H1 (cell line): ENCODE data around the gene TNFSF11. TPM values are rescaled to one million over a fixed set of nuclear protein-coding genes. Genes with fewer than 3 reads are reported as not detected.

Experiments used
- CTCF ChIA-PET: fragments of 300-600 bp; sonication (Branson Sonifier 250); formaldehyde crosslinking; loops from one replicate; lab custom pipeline; 2021; ENCODE audit not compliant: partially characterized antibody; lab: Charles Lee
- POLR2A ChIA-PET: fragments of 300-600 bp; sonication (Branson Sonifier 250); formaldehyde crosslinking; loops from one replicate; lab custom pipeline; 2021; ENCODE audit warnings: inconsistent platforms; ENCODE audit not compliant: partially characterized antibody; lab: Charles Lee
- DNase-seq, 2 experiments: peaks; one replicate each; pipeline versions ENCODE4 v3.0.0 to v3.0.0-alpha.2; 2010 to 2022; ENCODE audit warnings: low spot score in 2 of 2, low read depth in 1 of 2, mixed read lengths in 1 of 2
- FAIRE-seq: peaks from 2 replicates; lab custom pipeline; 2011; peaks lifted over from hg19 to GRCh38; lab: Jason Lieb, UNC
- H2AFZ ChIP-seq: 2 replicates; pipeline ENCODE4 v1.8.1; 2012; ENCODE audit warnings: low read length, inconsistent platforms
- H2AK5ac ChIP-seq: 2 replicates; pipeline ENCODE4 v1.6.1; 2013; ENCODE audit warnings: low read depth, low read length
- H2BK120ac ChIP-seq: replicated peaks from 2 replicates; pipeline ENCODE3; 2013; ENCODE audit warnings: low read depth, low read length, inconsistent platforms
- H2BK12ac ChIP-seq: 2 replicates; pipeline ENCODE4 v1.6.1; 2013; ENCODE audit warnings: low read depth, low read length
- H2BK15ac ChIP-seq: 2 replicates; pipeline ENCODE4 v1.6.1; 2013; ENCODE audit warnings: low read length
- H2BK20ac ChIP-seq: 2 replicates; pipeline ENCODE4 v1.6.1; 2013; ENCODE audit warnings: low read length
- H2BK5ac ChIP-seq: 2 replicates; pipeline ENCODE4 v1.6.1; 2013; ENCODE audit warnings: low read depth, low read length
- H3K14ac ChIP-seq: 2 replicates; pipeline ENCODE4 v1.6.1; 2013; ENCODE audit warnings: inconsistent platforms; ENCODE audit not compliant: insufficient read length
- H3K18ac ChIP-seq: 2 replicates; pipeline ENCODE4 v1.6.1; 2013; ENCODE audit warnings: low read length; ENCODE audit errors: extremely low read depth
- H3K23ac ChIP-seq: 2 replicates; pipeline ENCODE4 v1.6.1; 2013; ENCODE audit warnings: inconsistent platforms; ENCODE audit not compliant: insufficient read length
- H3K23me2 ChIP-seq: 2 replicates; pipeline ENCODE4 v1.6.1; 2013; ENCODE audit warnings: low read depth, low read length
- H3K27ac ChIP-seq: 2 replicates; pipeline ENCODE4 v1.6.1; 2011; ENCODE audit warnings: low read depth, low read length, inconsistent platforms
- H3K27me3 ChIP-seq, 4 experiments: replicated peaks in 1 of 4; 1 replicate in 1 of 4; 2 replicates in 3 of 4; pipeline versions ENCODE4 v1.6.1 to v1.8.1; 2011 to 2013; ENCODE audit warnings: low read length in 3 of 4, mild to moderate bottlenecking in 3 of 4, inconsistent platforms in 2 of 4, mixed read lengths in 2 of 4, moderate library complexity in 1 of 4; ENCODE audit not compliant: control insufficient read depth in 3 of 4, insufficient read depth in 3 of 4; ENCODE audit errors: extremely low read depth in 1 of 4
- H3K36me3 ChIP-seq, 4 experiments: 2 replicates each; pipeline versions ENCODE4 v1.6.1 to v1.8.1; 2011 to 2013; ENCODE audit warnings: mild to moderate bottlenecking in 4 of 4, low read length in 3 of 4, moderate library complexity in 2 of 4, control low read depth in 1 of 4, inconsistent platforms in 1 of 4; ENCODE audit not compliant: insufficient read depth in 4 of 4, control insufficient read depth in 2 of 4
- H3K4ac ChIP-seq: replicated peaks from 2 replicates; pipeline ENCODE3; 2013; ENCODE audit warnings: low read length, low read depth, mixed read lengths, inconsistent platforms; ENCODE audit not compliant: insufficient read length
- H3K4me1 ChIP-seq, 4 experiments: replicated peaks in 1 of 4; 1 replicate in 1 of 4; 2 replicates in 3 of 4; pipeline versions ENCODE4 v1.6.1 to v1.8.1; 2011 to 2013; ENCODE audit warnings: low read length in 3 of 4, inconsistent platforms in 2 of 4, mixed read lengths in 1 of 4; ENCODE audit not compliant: insufficient read depth in 4 of 4, control insufficient read depth in 3 of 4
- H3K4me2 ChIP-seq, 2 experiments: 2 replicates each; pipeline versions ENCODE4 v1.6.1 to v1.8.1; 2011 to 2013; ENCODE audit warnings: low read depth in 2 of 2, low read length in 2 of 2, control low read depth in 1 of 2, inconsistent platforms in 1 of 2, mild to moderate bottlenecking in 1 of 2; ENCODE audit not compliant: insufficient read depth in 1 of 2
- H3K4me3 ChIP-seq, 4 experiments: fragments of 200-600, 300-600 bp in 1 of 4; sonication (generic), shearing (Covaris generic), sonication (Bioruptor Twin) in 1 of 4; 2 replicates each; pipeline versions ENCODE4 v1.5.1 to v1.8.1; 2011 to 2016; ENCODE audit warnings: low read length in 4 of 4, low read depth in 3 of 4, control low read depth in 2 of 4, inconsistent platforms in 2 of 4, mild to moderate bottlenecking in 2 of 4, mixed read lengths in 1 of 4, moderate library complexity in 1 of 4; ENCODE audit not compliant: insufficient read depth in 2 of 4; ENCODE audit errors: extremely low read depth in 1 of 4
- H3K56ac ChIP-seq: replicated peaks from 2 replicates; pipeline ENCODE3; 2013; ENCODE audit warnings: low read depth, mild to moderate bottlenecking, mixed read lengths, low read length, inconsistent platforms; ENCODE audit not compliant: insufficient read length
- H3K79me1 ChIP-seq: 2 replicates; pipeline ENCODE4 v1.6.1; 2013; ENCODE audit warnings: low read depth, low read length, control low read depth
- H3K79me2 ChIP-seq, 2 experiments: 2 replicates each; pipeline versions ENCODE4 v1.6.1 to v1.8.1; 2012 to 2013; ENCODE audit warnings: low read length in 2 of 2, mild to moderate bottlenecking in 2 of 2, inconsistent platforms in 1 of 2; ENCODE audit not compliant: insufficient read depth in 2 of 2, control insufficient read depth in 1 of 2
- H3K9ac ChIP-seq, 4 experiments: replicated peaks in 1 of 4; 1 replicate in 1 of 4; 2 replicates in 3 of 4; pipeline versions ENCODE4 v1.6.1 to v1.8.1; 2011 to 2013; ENCODE audit warnings: low read depth in 3 of 4, low read length in 3 of 4, control low read depth in 2 of 4, mild to moderate bottlenecking in 2 of 4, moderate library complexity in 2 of 4, inconsistent platforms in 1 of 4; ENCODE audit errors: extremely low read depth in 1 of 4
- H3K9me3 ChIP-seq, 2 experiments: 2 replicates each; pipeline versions ENCODE4 v1.6.1 to v1.8.1; 2012 to 2013; ENCODE audit warnings: mild to moderate bottlenecking in 2 of 2, moderate library complexity in 2 of 2, control low read depth in 1 of 2, inconsistent platforms in 1 of 2, low read depth in 1 of 2, low read length in 1 of 2, mixed read lengths in 1 of 2; ENCODE audit not compliant: insufficient read depth in 2 of 2
- H4K20me1 ChIP-seq, 2 experiments: replicated peaks in 1 of 2; 2 replicates each; pipeline versions ENCODE3 to v1.8.1; 2011 to 2013; ENCODE audit warnings: inconsistent platforms in 2 of 2, low read length in 2 of 2, mild to moderate bottlenecking in 1 of 2; ENCODE audit not compliant: insufficient read depth in 2 of 2, control insufficient read depth in 1 of 2
- H4K5ac ChIP-seq: 2 replicates; pipeline ENCODE4 v1.6.1; 2013; ENCODE audit warnings: low read length, low read depth, mixed read lengths, inconsistent platforms; ENCODE audit not compliant: insufficient read length
- H4K8ac ChIP-seq: 2 replicates; pipeline ENCODE4 v1.8.0; 2013; ENCODE audit warnings: mild to moderate bottlenecking, moderate library complexity, low read length, inconsistent platforms; ENCODE audit not compliant: insufficient read depth; ENCODE audit errors: extremely low read depth
- H4K91ac ChIP-seq: replicated peaks from 2 replicates; pipeline ENCODE3; 2013; ENCODE audit warnings: low read length, mixed read lengths, inconsistent platforms; ENCODE audit not compliant: insufficient read length
- ASH2L ChIP-seq: fragments of 200-600, 300-600 bp; sonication (generic); IDR thresholded peaks from one replicate; pipeline ENCODE4 v1.7.1; 2017; ENCODE audit warnings: low read length
- ATF2 ChIP-seq: IDR thresholded peaks from 2 replicates; pipeline ENCODE4 v1.6.1; 2012; ENCODE audit warnings: low read length, inconsistent platforms
- BCL11A ChIP-seq, 2 experiments: IDR thresholded peaks; one replicate each; pipeline ENCODE4 v1.6.1; 2011; ENCODE audit warnings: low read depth in 2 of 2, low read length in 2 of 2, mild to moderate bottlenecking in 2 of 2
- CREB1 ChIP-seq: IDR thresholded peaks from 2 replicates; pipeline ENCODE4 v1.6.1; 2012; ENCODE audit warnings: inconsistent platforms
- FOSL1 ChIP-seq: IDR thresholded peaks from 2 replicates; pipeline ENCODE4 v1.6.1; 2011; ENCODE audit warnings: mild to moderate bottlenecking, low read depth, low read length, moderate library complexity; ENCODE audit not compliant: insufficient read depth
- GTF2F1 ChIP-seq: IDR thresholded peaks from 2 replicates; pipeline ENCODE4 v1.6.1; 2012; ENCODE audit warnings: low read depth, low read length, improper control_type of control experiment, borderline replicate concordance
- KDM1A ChIP-seq: fragments of 200-600, 300-600 bp; sonication (generic); IDR thresholded peaks from 2 replicates; pipeline ENCODE4 v1.7.1; 2016; ENCODE audit warnings: mild to moderate bottlenecking, low read length, borderline replicate concordance
- KDM5A ChIP-seq: fragments of 200-600 bp; IDR thresholded peaks from 2 replicates; pipeline ENCODE4 v1.7.1; 2012; ENCODE audit warnings: mild to moderate bottlenecking, low read length, inconsistent platforms, mixed read lengths
- PHF8 ChIP-seq: fragments of 200-600 bp; sonication (generic); conservative IDR thresholded peaks from 2 replicates; pipeline ENCODE4 v1.7.1; 2012; ENCODE audit warnings: low read depth, mild to moderate bottlenecking, inconsistent platforms, low read length, moderate library complexity
- POU5F1 ChIP-seq: IDR thresholded peaks from 2 replicates; pipeline ENCODE4 v1.6.1; 2011; ENCODE audit warnings: low read depth, mild to moderate bottlenecking, low read length, moderate library complexity
- RNF2 ChIP-seq: fragments of 200-900, 300-1000 bp; sonication (generic); IDR thresholded peaks from 2 replicates; pipeline ENCODE4 v1.7.1; 2016; ENCODE audit warnings: borderline replicate concordance, low read depth, mild to moderate bottlenecking, antibody characterized with exemption, low read length; ENCODE audit not compliant: poor library complexity, severe bottlenecking; ENCODE audit errors: missing control alignments
- SIRT6 ChIP-seq: IDR thresholded peaks from one replicate; pipeline ENCODE4 v1.7.1; 2012; ENCODE audit warnings: low read length, inconsistent platforms
- SP4 ChIP-seq: IDR thresholded peaks from 2 replicates; pipeline ENCODE4 v1.6.1; 2012; ENCODE audit warnings: low read length, inconsistent platforms
- TBP ChIP-seq: IDR thresholded peaks from 2 replicates; pipeline ENCODE4 v1.6.1; 2011; ENCODE audit warnings: low read depth, low read length, improper control_type of control experiment
- polyA plus RNA-seq, 7 experiments: library from polyadenylated mRNA; depleted of rRNA in 3 of 7; stranded (reverse) in 5 of 7; unstranded in 2 of 7; fragments of >200 nt in 5 of 7; fragments of 200-250 nt in 2 of 7; gene quantifications; 1 replicate in 5 of 7; 2 replicates in 1 of 7; 4 replicates in 1 of 7; pipeline versions ENCODE4 v1.2.1 to v1.2.3, GENCODE V29; 2011 to 2013; ENCODE audit warnings: missing spikeins in 2 of 7, mixed read lengths in 2 of 7
- total RNA-seq: library from RNA; stranded (reverse); fragmentation: NEBNext Ultra II Directional; extraction: Animal tissue kit (Norgen Biotek cat#: 25700); gene quantifications from 2 replicates; pipeline ENCODE4 v1.2.1, GENCODE V29; 2021
- TF ChIP-seq, protein P1 (sequence below): IDR thresholded peaks from 2 replicates; pipeline ENCODE4 v1.6.1; 2012; ENCODE audit warnings: inconsistent platforms

The TNFSF11 gene
- total and polyA plus RNA-seq, 2 of the 8 experiments (the other 6 are each of a cell fraction or from before 2014, with no cell fraction given), result 9.3 to 12.0 TPM

GRCh38 chr13:42633495-42633894 lies 59.5 kb downstream of the TNFSF11 start:
- ChIA-PET CTCF (no interaction called here), POLR2A (interaction anchor here (1.2 kb wide), 1 partner anchor 217 kb away, joined by 3 read pairs; no protein-coding TSS in a partner anchor)
- H3K4me2 ChIP-seq, result no peak overlapping the region
- TF ChIP-seq SIRT6, result no peak
- no peak for TF ChIP-seq BCL11A (IDR thresholded peaks at IDR 0.05; ENCODE audit: low read depth in 2 of 2, low read length in 2 of 2)
- no peak for TF ChIP-seq ASH2L
- no peak for TF ChIP-seq POU5F1
- TF ChIP-seq KDM1A, result no peak
- TF ChIP-seq RNF2, result no peak
- TF ChIP-seq CREB1, result no peak
- TF ChIP-seq GTF2F1, result no peak
- TF ChIP-seq TBP, result no peak
- TF ChIP-seq FOSL1, result no peak
- TF ChIP-seq SP4, result no peak
- TF ChIP-seq ATF2, result no peak
- TF ChIP-seq KDM5A, result no peak
- TF ChIP-seq, protein P1, sequence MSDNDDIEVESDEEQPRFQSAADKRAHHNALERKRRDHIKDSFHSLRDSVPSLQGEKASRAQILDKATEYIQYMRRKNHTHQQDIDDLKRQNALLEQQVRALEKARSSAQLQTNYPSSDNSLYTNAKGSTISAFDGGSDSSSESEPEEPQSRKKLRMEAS, result no peak
- TF ChIP-seq PHF8, result no peak

More at GRCh38 chr13:42633495-42633894, 59.5 kb downstream of the TNFSF11 start:
- no peak overlapping the region for H2BK120ac ChIP-seq
- H3K27me3 ChIP-seq, result no peaks in the 10 kb centered on the region
- H3K23me2 ChIP-seq, result no peaks in the 10 kb centered on the region
- H3K79me1 ChIP-seq, result no peaks in the 10 kb centered on the region
- no peak overlapping the region for H3K4me3 ChIP-seq
- H3K18ac ChIP-seq, result no peak overlapping the region
- H3K23ac ChIP-seq, result no peak overlapping the region
- H2AFZ ChIP-seq, result no peak overlapping the region
- no peak overlapping the region for H2BK20ac ChIP-seq
- no peak overlapping the region for H3K4ac ChIP-seq
- H2BK12ac ChIP-seq, result no peak overlapping the region
- no peak overlapping the region for H4K8ac ChIP-seq
- H3K4me1 ChIP-seq, result no peaks in the 10 kb centered on the region
- H4K20me1 ChIP-seq, result no peaks in the 10 kb centered on the region
- no peak overlapping the region for H4K91ac ChIP-seq
- H3K56ac ChIP-seq, result no peak overlapping the region
- no peak overlapping the region for H3K14ac ChIP-seq
- H3K36me3 ChIP-seq, result no peaks in the 10 kb centered on the region
- FAIRE-seq (no peak), DNase-seq (no peak)
- no peak overlapping the region for H2BK15ac ChIP-seq
- no peak overlapping the region for H2BK5ac ChIP-seq
- H3K9me3 ChIP-seq, result no peaks in the 10 kb centered on the region
- no peak overlapping the region for H4K5ac ChIP-seq
- H2AK5ac ChIP-seq, result no peak overlapping the region
- H3K27ac ChIP-seq, result no peak overlapping the region
- no peaks in the 10 kb centered on the region for H3K79me2 ChIP-seq
- H3K9ac ChIP-seq, result no peak overlapping the region
